Measurements from ENCODE around the gene EVPL. TPM values are rescaled to one million over a fixed set of nuclear protein-coding genes. Genes with fewer than 3 reads are reported as not detected.

EVPL gene
- total and polyA plus RNA-seq, 10 of the 15 experiments (the other 5 are each of a cell fraction or from before 2014, with no cell fraction given), result 0.03 TPM; not detected in 9

DNA sequence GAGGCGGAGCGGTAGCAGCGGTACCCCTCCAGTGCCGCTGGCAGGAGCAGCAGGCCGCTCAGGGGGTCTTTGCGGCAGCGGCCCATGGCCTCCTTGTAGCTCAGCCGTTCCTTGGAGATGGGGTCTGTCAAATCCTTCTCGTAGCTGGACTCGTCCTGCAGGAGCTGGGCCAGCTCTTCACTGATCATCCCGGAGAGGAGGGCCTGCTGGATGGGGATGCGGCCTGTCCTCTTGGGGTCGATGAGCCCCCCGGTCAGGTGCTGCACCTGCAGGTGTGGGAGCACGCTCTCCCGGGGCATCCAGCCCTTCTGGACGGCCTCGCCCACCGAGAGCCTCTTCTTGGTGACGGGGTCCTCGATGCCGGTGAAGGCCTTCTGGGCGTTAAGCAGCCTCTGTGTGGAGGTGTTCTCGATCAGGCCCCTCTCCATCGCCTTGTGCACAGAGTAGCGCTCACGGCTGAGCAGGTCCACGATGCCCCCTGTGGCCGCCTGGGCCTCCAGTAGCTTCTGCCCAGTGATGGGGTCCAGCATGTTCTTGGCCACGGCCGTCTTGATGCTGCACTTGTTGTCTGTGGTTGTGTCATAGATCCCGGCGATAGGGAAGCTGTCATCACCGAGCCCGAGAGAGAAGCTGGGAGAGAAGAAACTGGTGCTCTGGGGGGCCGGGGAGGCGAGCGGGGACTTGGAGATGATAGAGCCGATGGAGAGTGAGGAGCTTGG is 19.8 kb downstream of the EVPL start:
- RAD21 ChIA-PET (ENCODE audit: unreplicated experiment), result interaction anchor here (1.5 to 2.2 kb wide), 2 partner anchors 11 to 102 kb away, joined by 5 to 6 read pairs; no protein-coding TSS in a partner anchor
- SMC1A ChIA-PET (ENCODE audit: uncharacterized antibody, unreplicated experiment), result interaction anchor here (1.8 to 10.8 kb wide), 2 partner anchors 10 to 101 kb away, joined by 5 to 61 read pairs; partner anchors contain the start of gene MRPL38
- intact Hi-C loops (cut with micrococcal nuclease; ENCODE audit: unreplicated experiment), result no loop called here
- H3K27ac ChIP-seq (ENCODE audit: control insufficient read depth, insufficient read depth), result no peak overlapping the region
- no peak for DNase-seq (ENCODE audit: low read depth, low spot score)
- H3K4me1 ChIP-seq (ENCODE audit: control insufficient read depth, insufficient read depth, low read length), result no peaks in the 10 kb centered on the region
- no peaks in the 10 kb centered on the region for H3K9me3 ChIP-seq (replicated peaks; ENCODE audit: control insufficient read depth, insufficient read depth, low read length)
- no peak for TF ChIP-seq SMAD5 (IDR thresholded peaks at IDR 0.05; ENCODE audit: low read depth)
- TF ChIP-seq HCFC1 (IDR thresholded peaks at IDR 0.05; ENCODE audit: low read length), result no peak
- TF ChIP-seq BCLAF1 (IDR thresholded peaks at IDR 0.05), result no peak
- TF ChIP-seq, protein P1, sequence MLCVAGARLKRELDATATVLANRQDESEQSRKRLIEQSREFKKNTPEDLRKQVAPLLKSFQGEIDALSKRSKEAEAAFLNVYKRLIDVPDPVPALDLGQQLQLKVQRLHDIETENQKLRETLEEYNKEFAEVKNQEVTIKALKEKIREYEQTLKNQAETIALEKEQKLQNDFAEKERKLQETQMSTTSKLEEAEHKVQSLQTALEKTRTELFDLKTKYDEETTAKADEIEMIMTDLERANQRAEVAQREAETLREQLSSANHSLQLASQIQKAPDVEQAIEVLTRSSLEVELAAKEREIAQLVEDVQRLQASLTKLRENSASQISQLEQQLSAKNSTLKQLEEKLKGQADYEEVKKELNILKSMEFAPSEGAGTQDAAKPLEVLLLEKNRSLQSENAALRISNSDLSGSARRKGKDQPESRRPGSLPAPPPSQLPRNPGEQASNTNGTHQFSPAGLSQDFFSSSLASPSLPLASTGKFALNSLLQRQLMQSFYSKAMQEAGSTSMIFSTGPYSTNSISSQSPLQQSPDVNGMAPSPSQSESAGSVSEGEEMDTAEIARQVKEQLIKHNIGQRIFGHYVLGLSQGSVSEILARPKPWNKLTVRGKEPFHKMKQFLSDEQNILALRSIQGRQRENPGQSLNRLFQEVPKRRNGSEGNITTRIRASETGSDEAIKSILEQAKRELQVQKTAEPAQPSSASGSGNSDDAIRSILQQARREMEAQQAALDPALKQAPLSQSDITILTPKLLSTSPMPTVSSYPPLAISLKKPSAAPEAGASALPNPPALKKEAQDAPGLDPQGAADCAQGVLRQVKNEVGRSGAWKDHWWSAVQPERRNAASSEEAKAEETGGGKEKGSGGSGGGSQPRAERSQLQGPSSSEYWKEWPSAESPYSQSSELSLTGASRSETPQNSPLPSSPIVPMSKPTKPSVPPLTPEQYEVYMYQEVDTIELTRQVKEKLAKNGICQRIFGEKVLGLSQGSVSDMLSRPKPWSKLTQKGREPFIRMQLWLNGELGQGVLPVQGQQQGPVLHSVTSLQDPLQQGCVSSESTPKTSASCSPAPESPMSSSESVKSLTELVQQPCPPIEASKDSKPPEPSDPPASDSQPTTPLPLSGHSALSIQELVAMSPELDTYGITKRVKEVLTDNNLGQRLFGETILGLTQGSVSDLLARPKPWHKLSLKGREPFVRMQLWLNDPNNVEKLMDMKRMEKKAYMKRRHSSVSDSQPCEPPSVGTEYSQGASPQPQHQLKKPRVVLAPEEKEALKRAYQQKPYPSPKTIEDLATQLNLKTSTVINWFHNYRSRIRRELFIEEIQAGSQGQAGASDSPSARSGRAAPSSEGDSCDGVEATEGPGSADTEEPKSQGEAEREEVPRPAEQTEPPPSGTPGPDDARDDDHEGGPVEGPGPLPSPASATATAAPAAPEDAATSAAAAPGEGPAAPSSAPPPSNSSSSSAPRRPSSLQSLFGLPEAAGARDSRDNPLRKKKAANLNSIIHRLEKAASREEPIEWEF (IDR thresholded peaks at IDR 0.05; ENCODE audit: insufficient replicate concordance, low read depth, low read length), result no peak
- no peak for TF ChIP-seq CBX3 (IDR thresholded peaks at IDR 0.05; ENCODE audit: borderline replicate concordance, low read depth)
- in situ Hi-C loops (cut with MboI), result loop anchor here (5.0 kb wide), 1 partner anchor 100 kb away; no protein-coding TSS in a partner anchor
- no peak overlapping the region for H3K4me2 ChIP-seq (ENCODE audit: control insufficient read depth, insufficient read depth)
- H3K79me2 ChIP-seq (ENCODE audit: control insufficient read depth, insufficient read depth, low read length), result no peaks in the 10 kb centered on the region
- H2AFZ ChIP-seq (ENCODE audit: control insufficient read depth, low read depth, low read length), result no peak overlapping the region
- no peaks in the 10 kb centered on the region for H3K36me3 ChIP-seq (ENCODE audit: control insufficient read depth in 2 of 2, insufficient read depth in 2 of 2, low read length in 1 of 2)
- H3K9ac ChIP-seq (ENCODE audit: control insufficient read depth, insufficient read depth, low read length), result no peak overlapping the region
- POLR2A ChIA-PET, result no interaction called here
- H3K4me3 ChIP-seq, result no peak overlapping the region
- 64% methylated on average over 39 of the region's 39 CpGs for WGBS (ENCODE audit: insufficient coverage, insufficient replicate concordance, low lambda C conversion rate, missing lambda C conversion rate)
- no peaks in the 10 kb centered on the region for H3K27me3 ChIP-seq (replicated peaks in 1 of 2; ENCODE audit: control insufficient read depth in 2 of 2, insufficient read depth in 2 of 2, low read length in 1 of 2)
- CTCF ChIA-PET, result interaction anchor here (0.6 to 12.8 kb wide), 5 partner anchors 8 to 132 kb away, joined by 3 to 128 read pairs (median 4); partner anchors contain the start of gene MRPL38
- no peaks in the 10 kb centered on the region for H4K20me1 ChIP-seq (ENCODE audit: control insufficient read depth, insufficient read depth)
- no peak for ATAC-seq
- BruUV-seq (replicated peaks), result no TSS peak
- no peak for FAIRE-seq

Measured in GM12878 (cell line).